ENCODE results near the gene CCL4L2.
"Not testable (repeated sequence)": the region's sequence is repeated elsewhere in the genome, so short reads cannot be mapped to it uniquely, and the experiment has no call there.

CCL4L2 gene

GRCh38 chr17:36210439-36211211, at the start of gene CCL4L2:
TSS of gene CCL4L2 (plus strand) at chr17:36211063.
- not testable (repeated sequence) for DNase-seq (ENCODE audit: low read depth); H3K4me3 ChIP-seq (ENCODE audit: low read length)

- not testable (repeated sequence) for H3K4me3 ChIP-seq (ENCODE audit: low read length); DNase-seq (ENCODE audit: low read depth)
Measured at GRCh38 chr17:36168836-36169235, 42.0 kb upstream of the CCL4L2 start.

GRCh38 chr17:36176536-36176935, 34.3 kb upstream of the CCL4L2 start, which contains the start of gene TBC1D3B:
TSS of gene TBC1D3B (minus strand) at chr17:36176636. CDS start at chr17:36175050, 1,586 bp downstream.
- not testable (repeated sequence) for H3K4me3 ChIP-seq (ENCODE audit: low read length); DNase-seq (ENCODE audit: low read depth)

- not testable (repeated sequence) for H3K4me3 ChIP-seq (ENCODE audit: low read length); DNase-seq (ENCODE audit: low read depth)
Measured at GRCh38 chr17:36181446-36182175, 29.3 kb upstream of the CCL4L2 start.

GRCh38 chr17:36182176-36183000, 28.5 kb upstream of the CCL4L2 start:
- peak overlapping the region; percentile 46 for H3K4me3 ChIP-seq (ENCODE audit: low read length)
- peak; percentile 18 for DNase-seq (ENCODE audit: low read depth)
- no peak for TF ChIP-seq CTCF (IDR thresholded peaks at IDR 0.05; ENCODE audit: insufficient read depth, low read depth, low read length, missing control alignments)

- peak overlapping the region; percentile 46 for H3K4me3 ChIP-seq (ENCODE audit: low read length)
- DNase-seq (ENCODE audit: low read depth), result peak; percentile 83
- TF ChIP-seq CTCF (IDR thresholded peaks at IDR 0.05; ENCODE audit: insufficient read depth, low read depth, low read length, missing control alignments), result no peak
Measured at GRCh38 chr17:36183001-36183971, 27.6 kb upstream of the CCL4L2 start.

- TF ChIP-seq CTCF (IDR thresholded peaks at IDR 0.05; ENCODE audit: insufficient read depth, low read depth, low read length, missing control alignments), result no peak
- no peak for DNase-seq (ENCODE audit: low read depth)
- no peak overlapping the region for H3K4me3 ChIP-seq (ENCODE audit: low read length)
Measured at GRCh38 chr17:36184023-36184765, 26.7 kb upstream of the CCL4L2 start.

GRCh38 chr17:36185416-36185815, 25.4 kb upstream of the CCL4L2 start:
- H3K4me3 ChIP-seq (ENCODE audit: low read length), result no peak overlapping the region
- no peak for DNase-seq (ENCODE audit: low read depth)
- no peak for TF ChIP-seq CTCF (IDR thresholded peaks at IDR 0.05; ENCODE audit: insufficient read depth, low read depth, low read length, missing control alignments)

GRCh38 chr17:36186810-36187763, 23.8 kb upstream of the CCL4L2 start:
- H3K4me3 ChIP-seq (ENCODE audit: low read length); DNase-seq (ENCODE audit: low read depth): not testable (repeated sequence)

- not testable (repeated sequence) for H3K4me3 ChIP-seq (ENCODE audit: low read length); DNase-seq (ENCODE audit: low read depth)
Measured at GRCh38 chr17:36187943-36188665, 22.8 kb upstream of the CCL4L2 start.

All from epithelial cell of esophagus (primary cell).